Measurements from ENCODE around the gene CHST2. TPM values are rescaled to one million over a fixed set of nuclear protein-coding genes. Genes with fewer than 3 reads are reported as not detected.

The CHST2 gene
- total RNA-seq, 1 donor from 2014 or later, result 5.9 TPM

DNA sequence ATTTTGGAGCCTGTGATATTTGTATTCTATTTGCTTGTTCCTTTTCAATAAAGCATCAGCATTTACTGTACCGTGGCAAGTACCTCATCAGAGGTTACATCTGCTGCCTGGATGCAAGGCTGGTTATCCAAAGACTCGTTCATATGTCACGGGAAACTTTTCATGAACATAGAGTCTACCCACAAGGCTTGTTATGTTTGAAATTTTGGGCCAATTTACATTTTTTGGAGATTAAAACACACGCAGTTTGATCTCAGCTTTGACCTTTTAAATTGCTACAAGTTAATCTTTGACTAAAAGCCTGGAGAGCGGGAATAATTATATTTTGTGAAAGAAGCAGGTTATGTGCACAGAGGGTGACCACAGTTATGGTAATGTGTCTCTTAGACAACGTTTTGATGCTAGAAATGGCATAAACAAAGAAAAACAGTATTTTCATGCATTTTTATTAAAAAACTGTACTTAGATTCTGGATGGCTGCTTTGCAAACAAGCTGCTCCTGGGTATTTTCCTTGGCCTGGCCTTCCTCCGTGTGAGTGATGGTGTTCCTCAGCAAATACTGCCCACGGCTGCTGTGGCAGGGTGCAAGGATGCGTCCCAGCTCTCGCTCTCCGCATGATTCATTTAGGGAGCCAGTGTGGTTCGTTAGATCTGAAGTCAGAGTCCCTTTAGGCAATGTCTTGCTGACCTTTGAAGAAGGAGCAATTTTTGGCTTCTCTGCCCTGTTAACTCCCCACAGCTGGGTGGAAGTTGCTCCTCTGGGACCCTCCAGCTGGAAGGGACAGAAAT, 27.1 kb downstream of the CHST2 start:
- Mint-ChIP-seq H3K27ac (no peak overlapping the region), H3K27me3 (ENCODE audit: insufficient read depth, low read depth) (peaks cover 2% of the 10 kb centered on the region), H3K9me3 (peaks cover 2% of the 10 kb centered on the region), H3K4me3 (no peak overlapping the region), H3K4me1 (no peaks in the 10 kb centered on the region), H3K36me3 (no peaks in the 10 kb centered on the region)
- H4K20me1 ChIP-seq (ENCODE audit: low read depth), result no peaks in the 10 kb centered on the region
- H3K4me3 ChIP-seq, result no peak overlapping the region
- no peaks in the 10 kb centered on the region for H3K27me3 ChIP-seq
- H2AFZ ChIP-seq (replicated peaks), result no peak overlapping the region
- TF ChIP-seq, protein P1, sequence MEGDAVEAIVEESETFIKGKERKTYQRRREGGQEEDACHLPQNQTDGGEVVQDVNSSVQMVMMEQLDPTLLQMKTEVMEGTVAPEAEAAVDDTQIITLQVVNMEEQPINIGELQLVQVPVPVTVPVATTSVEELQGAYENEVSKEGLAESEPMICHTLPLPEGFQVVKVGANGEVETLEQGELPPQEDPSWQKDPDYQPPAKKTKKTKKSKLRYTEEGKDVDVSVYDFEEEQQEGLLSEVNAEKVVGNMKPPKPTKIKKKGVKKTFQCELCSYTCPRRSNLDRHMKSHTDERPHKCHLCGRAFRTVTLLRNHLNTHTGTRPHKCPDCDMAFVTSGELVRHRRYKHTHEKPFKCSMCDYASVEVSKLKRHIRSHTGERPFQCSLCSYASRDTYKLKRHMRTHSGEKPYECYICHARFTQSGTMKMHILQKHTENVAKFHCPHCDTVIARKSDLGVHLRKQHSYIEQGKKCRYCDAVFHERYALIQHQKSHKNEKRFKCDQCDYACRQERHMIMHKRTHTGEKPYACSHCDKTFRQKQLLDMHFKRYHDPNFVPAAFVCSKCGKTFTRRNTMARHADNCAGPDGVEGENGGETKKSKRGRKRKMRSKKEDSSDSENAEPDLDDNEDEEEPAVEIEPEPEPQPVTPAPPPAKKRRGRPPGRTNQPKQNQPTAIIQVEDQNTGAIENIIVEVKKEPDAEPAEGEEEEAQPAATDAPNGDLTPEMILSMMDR (IDR thresholded peaks at IDR 0.05), result no peak
- TF ChIP-seq EZH2 (IDR thresholded peaks at IDR 0.05) (no peak), EZH2phosphoT487 (IDR thresholded peaks at IDR 0.05) (no peak)
- no peak for DNase-seq (ENCODE audit: low spot score)
- no peak overlapping the region for H3K4me2 ChIP-seq
- H3K9ac ChIP-seq, result no peak overlapping the region
- no peaks in the 10 kb centered on the region for H3K79me2 ChIP-seq (ENCODE audit: low read depth)
- no peaks in the 10 kb centered on the region for H3K36me3 ChIP-seq
- no peak overlapping the region for H3K27ac ChIP-seq
- H3K9me3 ChIP-seq (ENCODE audit: low read depth), result no peaks in the 10 kb centered on the region
- H3K4me1 ChIP-seq, result no peaks in the 10 kb centered on the region
- H3F3A ChIP-seq (ENCODE audit: low read depth), result no peaks in the 10 kb centered on the region

DNA sequence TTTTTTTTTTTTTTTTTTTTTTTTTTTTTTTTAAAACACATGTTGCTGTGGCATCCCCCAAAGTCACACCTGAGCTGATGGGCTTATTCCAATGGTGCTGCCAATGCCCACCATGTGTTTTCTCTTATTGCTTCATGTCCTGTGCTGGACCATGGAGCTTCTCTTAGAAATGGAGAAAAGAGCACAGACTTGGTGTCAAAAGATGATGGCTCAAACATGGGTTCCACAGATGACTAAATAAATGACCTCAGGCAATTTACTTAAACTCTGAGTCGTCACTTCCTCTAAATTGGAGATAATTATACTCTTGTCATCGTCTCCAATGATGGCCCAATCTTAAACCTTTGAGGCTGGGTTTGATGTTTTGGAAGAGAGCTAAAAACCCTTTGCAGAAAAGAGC, 28.1 kb downstream of the CHST2 start:
- H3K27ac Mint-ChIP-seq, result peak overlapping the region; percentile 25
- H3K9me3 ChIP-seq (ENCODE audit: low read depth), result no peaks in the 10 kb centered on the region
- H3K4me1 Mint-ChIP-seq, result no peaks in the 10 kb centered on the region
- TF ChIP-seq EZH2 (IDR thresholded peaks at IDR 0.05), result no peak
- TF ChIP-seq, protein P1 (IDR thresholded peaks at IDR 0.05), result no peak
- TF ChIP-seq EZH2phosphoT487 (IDR thresholded peaks at IDR 0.05), result no peak
- no peaks in the 10 kb centered on the region for H4K20me1 ChIP-seq (ENCODE audit: low read depth)
- H3K27me3 ChIP-seq, result no peaks in the 10 kb centered on the region
- H3K36me3 Mint-ChIP-seq, result no peaks in the 10 kb centered on the region
- H3K79me2 ChIP-seq (ENCODE audit: low read depth), result no peaks in the 10 kb centered on the region
- no peak overlapping the region for H3K4me2 ChIP-seq
- H3K4me3 ChIP-seq, result no peak overlapping the region
- no peaks in the 10 kb centered on the region for H3K36me3 ChIP-seq
- H2AFZ ChIP-seq (replicated peaks), result no peak overlapping the region
- no peak for DNase-seq (ENCODE audit: low spot score)
- H3K27me3 Mint-ChIP-seq (ENCODE audit: insufficient read depth, low read depth), result peaks cover 2% of the 10 kb centered on the region
- peaks cover 2% of the 10 kb centered on the region for H3K9me3 Mint-ChIP-seq
- no peak overlapping the region for H3K4me3 Mint-ChIP-seq
- H3K9ac ChIP-seq, result no peak overlapping the region
- H3F3A ChIP-seq (ENCODE audit: low read depth), result no peaks in the 10 kb centered on the region
- no peak overlapping the region for H3K27ac ChIP-seq
- H3K4me1 ChIP-seq, result no peaks in the 10 kb centered on the region

- Mint-ChIP-seq H3K4me1 (no peaks in the 10 kb centered on the region), H3K27me3 (ENCODE audit: insufficient read depth, low read depth) (no peaks in the 10 kb centered on the region), H3K36me3 (no peaks in the 10 kb centered on the region), H3K27ac (no peak overlapping the region), H3K9me3 (peaks cover under 1% of the 10 kb centered on the region), H3K4me3 (no peak overlapping the region)
- Histone ChIP-seq H3K4me3 (no peak overlapping the region), H3K27me3 (no peaks in the 10 kb centered on the region), H3K4me2 (no peak overlapping the region), H3K79me2 (ENCODE audit: low read depth) (no peaks in the 10 kb centered on the region), H3K9me3 (ENCODE audit: low read depth) (no peaks in the 10 kb centered on the region), H3K9ac (no peak overlapping the region), H3K27ac (no peak overlapping the region), H2AFZ (replicated peaks) (no peak overlapping the region), H3F3A (ENCODE audit: low read depth) (no peaks in the 10 kb centered on the region), H3K36me3 (no peaks in the 10 kb centered on the region), H3K4me1 (no peaks in the 10 kb centered on the region), H4K20me1 (ENCODE audit: low read depth) (no peaks in the 10 kb centered on the region)
- TF ChIP-seq, protein P1 (IDR thresholded peaks at IDR 0.05), result no peak
- TF ChIP-seq EZH2 (IDR thresholded peaks at IDR 0.05) (no peak), EZH2phosphoT487 (IDR thresholded peaks at IDR 0.05) (no peak)
- DNase-seq (ENCODE audit: low spot score), result no peak
Observed at GRCh38 chr3:143150071-143150470, 30.5 kb downstream of the CHST2 start.
